Neutrophil (primary cell): ENCODE measurements around the gene CIBAR2.

Experiments used
- H3K27ac ChIP-seq: fragments of 200-600 bp; sonication (generic); 2 replicates; pipeline ENCODE4 v1.5.1; 2016; ENCODE audit warnings: mild to moderate bottlenecking, moderate library complexity
- H3K27me3 ChIP-seq: fragments of 200-600 bp; sonication (generic); 2 replicates; pipeline ENCODE4 v1.6.0; 2016; ENCODE audit warnings: mild to moderate bottlenecking
- H3K36me3 ChIP-seq: fragments of 200-600 bp; sonication (generic); 2 replicates; pipeline ENCODE4 v1.5.1; 2017
- H3K4me1 ChIP-seq, 2 experiments: fragments of 200-600 bp in 1 of 2; sonication (generic) in 1 of 2; 1 replicate in 1 of 2; 2 replicates in 1 of 2; pipeline versions ENCODE4 v1.5.1 to v1.6.1; 2013 to 2016; ENCODE audit warnings: low read depth in 1 of 2, low read length in 1 of 2, mild to moderate bottlenecking in 1 of 2, moderate library complexity in 1 of 2; ENCODE audit not compliant: control insufficient read depth in 1 of 2, insufficient read depth in 1 of 2
- H3K4me3 ChIP-seq, 2 experiments: fragments of 200-600 bp in 1 of 2; sonication (generic) in 1 of 2; 1 replicate in 1 of 2; 2 replicates in 1 of 2; pipeline ENCODE4 v1.5.1; 2013 to 2016; ENCODE audit warnings: low read depth in 1 of 2, low read length in 1 of 2, mild to moderate bottlenecking in 1 of 2, moderate library complexity in 1 of 2
- H3K9me3 ChIP-seq: fragments of 200-600 bp; sonication (generic); 2 replicates; pipeline ENCODE4 v1.5.1; 2016
- TF ChIP-seq, protein P1 (sequence below): fragments of 200-600 bp; sonication (generic); IDR thresholded peaks from 2 replicates; pipeline ENCODE4 v1.5.1; 2016; ENCODE audit warnings: antibody characterized with exemption

CIBAR2 gene

DNA sequence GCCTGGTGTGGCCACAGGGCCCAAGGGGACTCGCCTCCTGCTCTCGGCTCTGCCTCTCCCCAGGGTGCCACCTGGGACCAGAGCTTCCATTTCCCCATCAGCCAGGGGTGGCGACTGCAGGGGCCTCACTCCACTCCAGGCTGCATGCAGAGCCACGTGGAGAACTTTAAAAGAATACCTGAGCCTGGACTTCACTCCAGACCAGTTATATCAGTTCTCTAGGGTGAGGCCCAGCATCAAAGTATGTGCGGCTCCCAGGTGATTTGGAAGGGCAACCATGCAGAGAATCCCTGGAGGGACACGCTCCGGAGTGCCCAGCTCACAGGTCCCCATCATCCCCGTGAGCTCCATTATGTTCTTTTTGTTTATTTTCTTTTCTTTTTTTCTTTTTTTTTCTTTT lies 44.8 kb downstream of the CIBAR2 start:
- no peaks in the 10 kb centered on the region for H3K27me3 ChIP-seq
- peaks cover 96% of the 10 kb centered on the region for H3K36me3 ChIP-seq
- H3K4me3 ChIP-seq: no peak overlapping the region
- H3K9me3 ChIP-seq: no peaks in the 10 kb centered on the region
- TF ChIP-seq, protein P1, sequence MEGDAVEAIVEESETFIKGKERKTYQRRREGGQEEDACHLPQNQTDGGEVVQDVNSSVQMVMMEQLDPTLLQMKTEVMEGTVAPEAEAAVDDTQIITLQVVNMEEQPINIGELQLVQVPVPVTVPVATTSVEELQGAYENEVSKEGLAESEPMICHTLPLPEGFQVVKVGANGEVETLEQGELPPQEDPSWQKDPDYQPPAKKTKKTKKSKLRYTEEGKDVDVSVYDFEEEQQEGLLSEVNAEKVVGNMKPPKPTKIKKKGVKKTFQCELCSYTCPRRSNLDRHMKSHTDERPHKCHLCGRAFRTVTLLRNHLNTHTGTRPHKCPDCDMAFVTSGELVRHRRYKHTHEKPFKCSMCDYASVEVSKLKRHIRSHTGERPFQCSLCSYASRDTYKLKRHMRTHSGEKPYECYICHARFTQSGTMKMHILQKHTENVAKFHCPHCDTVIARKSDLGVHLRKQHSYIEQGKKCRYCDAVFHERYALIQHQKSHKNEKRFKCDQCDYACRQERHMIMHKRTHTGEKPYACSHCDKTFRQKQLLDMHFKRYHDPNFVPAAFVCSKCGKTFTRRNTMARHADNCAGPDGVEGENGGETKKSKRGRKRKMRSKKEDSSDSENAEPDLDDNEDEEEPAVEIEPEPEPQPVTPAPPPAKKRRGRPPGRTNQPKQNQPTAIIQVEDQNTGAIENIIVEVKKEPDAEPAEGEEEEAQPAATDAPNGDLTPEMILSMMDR: no peak
- peaks cover 17 to 20% of the 10 kb centered on the region in 2 experiments for H3K4me1 ChIP-seq
- peak overlapping the region; percentile 10 for H3K27ac ChIP-seq

DNA sequence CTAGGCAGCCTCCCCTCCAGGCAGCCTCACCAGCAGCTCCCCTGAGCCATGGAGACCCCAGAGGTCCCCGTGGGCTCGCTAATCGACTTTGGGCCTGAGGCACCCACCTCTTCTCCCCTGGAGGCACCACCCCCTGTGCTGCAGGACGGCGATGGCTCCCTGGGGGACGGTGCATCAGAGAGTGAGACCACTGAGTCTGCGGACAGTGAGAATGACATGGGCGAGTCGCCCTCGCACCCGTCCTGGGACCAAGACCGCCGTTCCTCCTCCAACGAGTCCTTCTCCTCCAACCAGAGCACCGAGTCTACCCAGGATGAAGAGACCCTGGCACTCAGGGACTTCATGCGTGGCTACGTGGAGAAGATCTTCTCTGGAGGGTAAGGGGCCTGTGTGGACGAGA lies 45.2 kb downstream of the CIBAR2 start:
- peaks cover 21 to 24% of the 10 kb centered on the region in 2 experiments for H3K4me1 ChIP-seq
- peak overlapping the region; percentile 10 for H3K27ac ChIP-seq
- no peaks in the 10 kb centered on the region for H3K9me3 ChIP-seq
- H3K36me3 ChIP-seq: peaks cover 92% of the 10 kb centered on the region
- no peaks in the 10 kb centered on the region for H3K27me3 ChIP-seq
- no peak overlapping the region for H3K4me3 ChIP-seq
- TF ChIP-seq, protein P1: no peak

DNA sequence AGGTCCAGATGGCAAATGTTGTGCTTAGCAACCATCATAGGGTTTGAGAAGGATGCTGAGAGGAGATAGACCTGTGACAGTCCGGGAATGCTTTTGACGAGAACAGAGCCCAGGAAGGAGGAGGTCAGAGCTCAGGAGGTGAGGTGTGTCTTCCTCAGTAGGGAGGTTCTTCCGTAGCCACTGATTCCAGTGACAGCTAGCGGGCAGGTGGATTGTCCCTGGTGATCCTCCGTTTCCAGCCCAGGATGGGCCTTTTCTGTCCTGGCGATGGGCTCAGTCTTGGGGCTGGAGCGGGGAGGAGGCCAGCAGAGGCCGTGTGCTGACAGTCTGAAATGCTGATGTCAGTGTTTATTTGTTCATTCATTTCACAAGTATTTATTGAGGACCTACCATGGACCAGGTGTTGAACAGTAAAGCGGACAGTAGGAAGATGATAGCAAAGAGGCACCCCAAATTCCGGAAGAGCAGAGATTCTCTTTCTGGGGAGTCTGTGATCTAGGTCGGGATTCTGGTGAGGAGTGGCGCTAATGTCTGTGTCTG lies 45.9 kb downstream of the CIBAR2 start:
- Histone ChIP-seq H3K4me3 (no peak overlapping the region), H3K4me1 (peaks cover 27 to 30% of the 10 kb centered on the region in 2 experiments), H3K9me3 (no peaks in the 10 kb centered on the region), H3K27ac (no peak overlapping the region), H3K36me3 (peaks cover 86% of the 10 kb centered on the region), H3K27me3 (no peaks in the 10 kb centered on the region)
- TF ChIP-seq, protein P1: no peak

DNA sequence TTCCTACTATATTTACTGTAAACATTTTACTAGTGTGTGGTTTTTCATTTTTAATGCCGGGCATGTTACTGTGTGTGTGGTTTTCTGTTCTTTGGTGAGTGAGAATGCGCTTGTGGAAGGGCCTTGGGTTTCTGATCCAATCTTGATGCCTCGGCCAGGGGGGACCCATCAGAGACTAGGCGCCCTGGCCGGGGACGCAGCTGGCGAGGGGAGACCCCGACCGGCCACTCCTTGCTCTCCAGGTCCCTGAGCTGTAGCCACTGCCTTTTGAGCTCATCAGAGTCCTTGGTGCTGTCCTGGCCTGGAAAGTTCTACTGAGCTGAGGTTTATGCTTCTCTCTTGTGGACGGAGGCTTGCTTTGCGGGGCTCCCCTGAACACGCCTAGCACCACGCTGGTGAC lies 47.2 kb downstream of the CIBAR2 start:
- Histone ChIP-seq H3K9me3 (no peaks in the 10 kb centered on the region), H3K27ac (peak overlapping the region; percentile 20), H3K4me1 (peaks cover 40 to 44% of the 10 kb centered on the region in 2 experiments), H3K27me3 (no peaks in the 10 kb centered on the region), H3K36me3 (peaks cover 72% of the 10 kb centered on the region), H3K4me3 (no peak overlapping the region)
- TF ChIP-seq, protein P1: no peak

DNA sequence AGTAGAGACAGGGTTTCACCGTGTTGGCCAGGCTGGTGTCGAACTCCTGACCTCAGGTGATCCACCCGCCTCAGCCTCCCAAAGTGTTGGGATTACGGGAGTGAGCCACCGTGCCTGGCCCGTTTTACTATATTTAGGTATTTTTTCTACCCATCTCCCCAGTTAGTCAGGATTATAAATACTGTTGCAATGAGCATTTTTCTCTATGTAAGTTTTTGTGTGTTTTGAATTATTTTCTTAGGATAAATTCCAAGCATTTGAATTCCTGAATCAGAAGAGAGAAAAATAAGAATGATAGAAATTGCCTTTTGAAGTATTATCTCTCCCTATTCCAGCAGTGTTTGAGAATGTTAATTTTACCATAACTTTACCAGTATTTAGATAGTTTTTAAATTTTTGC lies 48.1 kb downstream of the CIBAR2 start:
- TF ChIP-seq, protein P1: no peak
- Histone ChIP-seq H3K36me3 (peaks cover 71% of the 10 kb centered on the region), H3K4me3 (no peak overlapping the region), H3K4me1 (peaks cover 49 to 53% of the 10 kb centered on the region in 2 experiments), H3K27ac (peak overlapping the region; percentile 44), H3K9me3 (no peaks in the 10 kb centered on the region), H3K27me3 (no peaks in the 10 kb centered on the region)
